GM18951 (cell line): ENCODE data around the gene CPXM1.

Source experiments
- POLR2A ChIP-seq: IDR thresholded peaks from 4 replicates; pipeline ENCODE4 v1.6.1; 2011; ENCODE audit warnings: mild to moderate bottlenecking; ENCODE audit not compliant: insufficient read length, insufficient read depth; ENCODE audit errors: extremely low read depth
- in situ Hi-C: fragments of 300-500 bp; cut with MboI; formaldehyde crosslinking; loops from one replicate; pipeline ENCODE4 v1.12.0; 2022; ENCODE audit warnings: low sequenced_read_pairs, mixed read lengths, inconsistent platforms; ENCODE audit not compliant: unreplicated experiment

CPXM1 gene

DNA sequence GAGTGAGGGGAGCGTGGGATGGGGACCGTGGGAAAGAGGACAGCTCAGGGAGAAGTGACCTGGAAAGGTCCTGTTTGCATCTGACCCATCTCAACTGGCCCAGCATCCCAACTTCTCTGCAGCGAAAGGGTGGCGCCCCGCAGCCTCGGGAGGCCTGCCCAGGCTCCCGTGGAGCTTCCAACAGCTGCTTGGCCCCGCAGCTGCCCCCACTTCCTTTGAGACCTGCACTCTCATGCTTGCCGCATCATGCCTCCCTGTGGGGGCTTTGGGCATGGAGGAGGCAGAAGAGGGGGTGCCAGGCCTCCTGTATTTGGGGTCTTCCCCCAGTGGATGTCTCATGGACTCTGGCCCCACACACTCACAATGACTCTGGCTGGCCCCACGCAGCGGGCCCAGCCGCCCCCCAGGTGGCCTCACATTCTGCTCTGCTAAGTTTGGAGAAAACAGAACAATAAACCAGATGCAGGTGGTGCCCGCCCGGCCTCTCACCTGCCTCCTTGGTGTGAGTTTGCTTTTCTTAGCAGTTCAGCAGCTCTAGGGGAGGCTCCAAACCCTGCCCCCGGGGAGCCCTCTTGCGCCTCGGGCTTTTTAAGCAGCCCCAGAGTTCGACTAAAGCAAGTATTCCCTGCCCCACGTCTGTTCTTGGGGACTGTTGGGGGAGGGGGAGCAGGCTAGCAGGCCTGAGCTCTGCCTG is 40.7 kb downstream of the CPXM1 start:
- TF ChIP-seq POLR2A: no peak
- in situ Hi-C loops: no loop called here

DNA sequence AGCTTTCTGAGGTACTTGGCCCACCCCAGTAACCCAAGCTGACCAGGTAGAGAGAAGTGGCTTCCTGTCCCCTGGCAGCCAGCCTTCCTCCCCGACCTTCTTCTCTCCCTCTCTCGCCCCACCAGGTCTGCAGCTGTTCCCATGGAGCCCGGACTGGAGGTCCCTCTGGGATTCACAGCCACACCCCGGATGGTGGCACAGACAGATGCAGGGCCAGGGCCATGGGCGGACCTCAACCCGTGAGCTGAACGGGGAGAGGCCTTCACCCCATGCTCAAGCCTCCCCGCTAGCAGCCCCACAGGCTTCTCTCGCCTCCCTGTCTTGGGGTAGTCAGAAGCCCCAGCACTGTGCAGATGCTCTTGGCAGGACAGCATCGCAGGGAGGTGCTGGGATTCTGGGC is 41.3 kb downstream of the CPXM1 start:
- in situ Hi-C loops: no loop called here

DNA sequence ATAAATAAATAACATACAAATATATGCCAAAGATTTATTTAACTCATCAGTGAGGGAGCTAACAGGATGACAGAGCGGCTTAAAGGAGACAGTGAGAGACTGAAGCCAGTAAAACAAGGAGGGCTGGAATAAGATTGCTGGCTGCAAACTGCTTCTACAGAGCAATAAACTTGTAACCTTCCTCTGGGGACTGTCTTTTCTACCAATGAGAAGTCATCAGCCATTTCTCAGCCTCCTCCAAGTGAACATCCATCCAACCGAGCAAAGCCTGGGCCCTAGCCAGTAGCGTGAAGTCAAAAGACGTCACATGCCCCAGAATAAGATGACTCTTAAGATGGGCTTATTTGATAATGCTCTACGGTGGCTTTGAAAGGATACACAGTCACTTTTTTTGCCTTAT is 42.5 kb downstream of the CPXM1 start:
- no peak for TF ChIP-seq POLR2A
- in situ Hi-C loops: no loop called here

More for the DNA sequence above, 41.3 kb downstream of the CPXM1 start:
- TF ChIP-seq POLR2A: no peak

DNA sequence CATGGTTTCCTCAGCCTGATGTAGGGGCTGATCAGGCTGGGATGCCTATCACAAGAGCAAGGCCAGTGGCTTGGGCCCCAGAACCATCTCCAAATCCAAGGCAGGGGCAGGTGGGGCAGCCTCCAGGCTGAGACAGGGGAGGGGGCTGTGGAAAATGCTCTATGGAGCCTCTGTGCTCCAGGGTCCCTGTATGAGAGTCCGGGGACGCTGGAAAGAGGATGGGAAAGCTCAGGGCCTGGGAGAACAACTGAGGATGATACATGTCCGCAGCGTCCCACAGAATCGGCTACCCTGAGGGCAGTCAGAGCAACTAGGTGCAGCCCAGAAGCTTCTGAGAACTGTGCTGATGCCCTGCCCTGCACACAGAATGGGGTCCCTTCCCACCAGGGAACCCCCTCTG is 43.4 kb downstream of the CPXM1 start:
- in situ Hi-C loops: no loop called here
- TF ChIP-seq POLR2A: no peak

DNA sequence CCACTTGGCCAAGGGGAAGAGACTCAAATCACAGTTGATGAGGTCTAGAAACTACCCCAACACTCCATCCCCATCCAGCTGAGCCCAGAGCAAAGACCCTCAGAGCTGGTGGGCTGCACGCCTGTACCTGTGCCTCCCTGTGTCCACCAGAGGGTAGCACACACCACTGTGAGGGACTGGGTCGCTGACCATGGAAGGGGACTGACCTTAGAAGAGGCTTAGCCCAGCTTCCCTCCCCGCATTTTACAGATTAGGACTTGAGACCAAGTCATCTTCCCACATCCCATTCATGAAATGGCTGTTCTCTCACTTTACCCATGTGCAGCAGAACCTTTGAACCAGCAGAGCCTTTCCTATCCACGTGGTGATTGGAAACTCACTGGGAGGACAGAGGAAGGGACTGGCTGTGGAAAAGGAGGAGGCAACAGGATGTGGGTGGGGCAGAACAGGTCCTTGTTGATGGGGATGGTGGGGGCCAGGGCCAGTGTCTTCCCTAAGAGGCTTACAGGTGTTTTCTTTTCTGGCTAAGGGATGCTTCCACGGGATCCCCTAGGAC is 44.3 kb downstream of the CPXM1 start:
- TF ChIP-seq POLR2A: no peak
- in situ Hi-C loops: no loop called here

DNA sequence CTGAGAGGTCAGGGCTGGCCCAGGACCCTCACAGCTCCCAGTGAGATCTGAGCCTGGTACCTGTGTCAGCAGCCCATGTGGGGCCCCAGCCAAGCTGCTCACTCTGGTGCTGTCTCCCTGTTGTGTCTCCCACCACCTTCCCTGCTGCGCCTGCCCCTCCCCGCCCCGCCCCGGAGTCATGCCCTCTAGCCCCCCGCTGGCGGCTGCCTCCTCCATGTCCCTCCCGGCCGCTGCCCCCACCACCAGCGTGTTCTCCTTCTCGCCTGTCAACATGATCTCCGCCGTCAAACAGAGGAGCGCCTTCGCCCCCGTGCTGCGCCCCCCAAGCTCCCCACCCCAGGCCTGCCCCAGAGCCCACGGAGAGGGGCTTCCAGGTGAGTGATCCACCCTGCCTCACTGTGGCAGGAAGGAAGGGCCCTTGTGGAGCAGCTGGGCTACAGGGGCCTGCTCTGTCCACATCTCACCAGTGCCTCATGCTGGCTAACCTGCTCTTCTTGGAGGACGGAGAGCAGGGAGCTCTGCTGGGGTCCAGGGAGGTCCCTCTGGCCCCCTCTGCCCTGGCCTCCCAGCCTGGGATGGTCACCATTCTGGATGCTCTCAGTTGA is 44.9 kb downstream of the CPXM1 start:
- in situ Hi-C loops: no loop called here
- no peak for TF ChIP-seq POLR2A

DNA sequence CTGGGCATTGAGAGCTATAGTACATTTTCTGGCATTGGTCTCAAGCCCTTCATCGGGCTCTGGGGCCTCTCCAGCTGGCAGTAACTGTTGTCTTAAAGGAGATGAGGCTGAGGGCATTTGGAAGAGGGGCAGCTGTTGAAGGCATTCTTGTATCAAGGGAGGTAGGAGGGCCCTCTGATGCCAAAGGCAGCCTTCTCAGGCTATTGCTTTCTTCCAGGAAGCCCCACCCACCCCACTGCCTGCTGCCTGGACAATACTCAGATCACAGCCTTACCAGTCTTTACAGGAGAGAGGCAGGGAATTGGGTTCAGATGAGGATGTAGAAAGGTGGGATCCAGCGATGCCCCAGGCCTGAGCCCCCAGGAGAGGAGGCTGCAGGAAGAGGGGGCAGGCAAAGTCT is 46.0 kb downstream of the CPXM1 start:
- no peak for TF ChIP-seq POLR2A
- in situ Hi-C loops: no loop called here

DNA sequence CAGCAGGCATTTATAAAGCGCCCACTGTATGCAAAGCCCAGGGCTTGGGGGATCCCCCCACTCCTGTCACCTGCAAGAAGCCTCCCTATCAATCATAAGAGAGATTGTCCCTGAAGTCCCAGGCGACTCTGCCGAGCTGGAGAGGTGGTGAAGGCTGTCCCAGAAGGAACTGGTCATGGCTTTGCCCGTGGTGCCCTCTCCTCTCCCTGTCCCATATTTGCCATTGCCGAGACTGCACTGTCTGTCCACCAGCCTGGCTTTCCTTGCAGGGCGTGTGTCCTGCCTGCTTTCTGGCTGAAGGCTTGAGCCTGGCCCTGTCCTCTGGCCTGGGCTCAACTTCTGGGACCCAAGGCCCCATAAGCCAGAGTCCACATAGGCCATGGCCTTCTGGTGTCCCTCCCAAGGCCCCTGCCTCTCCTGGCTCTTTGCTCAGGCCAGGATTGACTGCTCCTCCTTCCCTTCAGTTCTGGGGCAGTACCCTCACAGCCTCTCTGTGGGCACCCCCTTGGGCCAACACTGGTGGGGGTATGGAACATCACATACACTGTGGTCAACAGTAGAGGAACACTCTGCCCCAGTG is 46.9 kb downstream of the CPXM1 start:
- TF ChIP-seq POLR2A: no peak
- in situ Hi-C loops: no loop called here

DNA sequence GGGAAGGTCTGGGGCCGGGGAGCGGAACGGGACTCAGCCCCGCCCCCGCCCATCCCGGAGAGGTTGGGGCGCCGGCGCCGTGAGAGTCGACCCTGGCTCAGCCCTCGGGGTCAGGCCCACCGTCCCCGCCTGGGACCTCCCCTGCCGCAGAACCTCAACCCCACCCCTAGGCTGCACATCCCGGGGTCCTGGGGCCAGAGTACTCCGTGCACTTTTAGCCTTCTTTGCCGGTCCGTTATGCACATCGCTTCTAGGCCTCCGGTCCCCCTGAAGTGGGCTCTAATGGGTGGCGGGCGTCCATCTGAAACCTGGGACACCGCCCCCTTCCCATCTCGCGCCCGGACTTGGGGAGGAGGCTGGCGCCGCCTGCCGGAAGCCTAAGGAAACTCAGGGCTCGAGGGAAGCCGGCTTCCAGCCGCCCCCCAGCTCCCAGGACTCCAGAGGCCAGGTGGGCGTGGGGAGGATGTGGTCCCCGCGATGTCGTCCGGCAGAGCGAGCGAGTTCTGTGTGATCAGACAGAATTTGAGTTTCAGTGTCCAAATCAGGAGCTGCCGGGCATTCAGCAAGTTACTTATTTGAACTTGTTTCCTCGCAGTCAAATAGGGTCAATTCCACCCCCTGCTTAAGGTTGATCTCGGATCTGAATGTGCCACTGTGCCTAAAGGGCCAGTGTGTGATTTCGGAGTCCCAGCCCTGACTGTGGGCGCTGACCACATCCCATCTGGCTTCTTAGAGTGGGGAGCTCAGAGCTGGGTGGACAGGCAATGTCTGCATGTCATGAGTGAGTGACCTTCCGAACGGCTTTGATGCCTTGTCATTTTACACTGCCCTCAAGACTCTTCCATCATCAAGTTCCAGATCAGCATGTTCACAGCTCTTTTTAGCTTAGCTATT is 47.6 kb downstream of the CPXM1 start:
- in situ Hi-C loops: no loop called here
- no peak for TF ChIP-seq POLR2A

DNA sequence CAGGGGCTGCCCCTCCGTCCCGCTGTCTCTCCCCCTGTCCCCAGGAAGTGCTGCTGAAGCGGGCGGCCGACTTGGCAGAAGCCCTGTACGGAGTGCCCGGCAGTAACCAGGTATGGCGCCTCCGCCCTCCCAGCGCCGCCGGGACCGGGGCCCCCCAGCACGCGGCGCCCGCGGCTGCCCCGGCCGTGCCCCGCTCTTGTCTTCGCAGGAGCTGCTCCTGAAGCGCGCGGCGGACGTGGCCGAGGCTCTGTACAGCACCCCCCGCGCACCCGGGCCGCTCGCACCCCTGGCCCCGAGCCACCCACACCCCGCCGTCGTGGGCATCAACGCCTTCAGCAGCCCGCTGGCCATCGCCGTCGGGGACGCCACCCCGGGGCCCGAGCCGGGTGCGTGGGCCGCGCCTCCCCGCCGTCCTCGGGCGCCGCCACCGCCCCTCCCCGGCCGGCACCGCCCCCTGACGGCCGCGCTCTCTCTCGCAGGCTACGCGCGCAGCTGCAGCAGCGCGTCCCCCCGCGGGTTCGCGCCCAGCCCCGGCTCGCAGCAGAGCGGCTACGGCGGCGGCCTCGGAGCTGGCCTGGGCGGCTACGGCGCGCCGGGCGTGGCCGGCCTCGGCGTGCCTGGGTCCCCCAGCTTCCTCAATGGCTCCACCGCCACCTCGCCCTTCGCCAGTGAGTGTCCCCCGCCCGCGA is 48.4 kb downstream of the CPXM1 start:
- in situ Hi-C loops: no loop called here
- no peak for TF ChIP-seq POLR2A

DNA sequence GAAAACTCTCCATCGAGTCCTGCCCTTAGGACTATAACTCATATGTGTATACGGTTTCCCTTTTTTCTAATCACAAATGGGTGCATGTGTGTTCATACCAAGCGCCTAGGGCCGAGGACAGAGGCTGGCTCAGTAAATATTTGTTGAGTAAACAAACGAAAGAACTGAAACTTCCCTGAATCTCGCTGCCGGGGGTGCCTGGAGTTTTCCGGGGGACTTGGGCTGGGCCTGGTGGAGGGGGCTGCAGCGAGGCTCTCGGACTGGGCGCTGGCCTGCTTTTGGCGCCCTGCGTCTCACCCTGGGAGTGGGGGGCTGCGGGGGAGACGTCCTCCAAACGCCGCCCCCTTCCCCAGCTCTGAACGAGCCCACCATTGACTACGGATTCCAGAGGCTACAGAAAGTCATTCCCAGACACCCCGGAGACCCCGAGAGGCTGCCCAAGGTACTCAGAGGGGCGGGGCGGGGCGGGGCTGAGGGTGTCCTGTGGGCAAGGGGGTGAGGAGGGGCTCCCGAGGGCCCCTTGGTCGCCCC is 49.0 kb downstream of the CPXM1 start:
- in situ Hi-C loops: no loop called here

DNA sequence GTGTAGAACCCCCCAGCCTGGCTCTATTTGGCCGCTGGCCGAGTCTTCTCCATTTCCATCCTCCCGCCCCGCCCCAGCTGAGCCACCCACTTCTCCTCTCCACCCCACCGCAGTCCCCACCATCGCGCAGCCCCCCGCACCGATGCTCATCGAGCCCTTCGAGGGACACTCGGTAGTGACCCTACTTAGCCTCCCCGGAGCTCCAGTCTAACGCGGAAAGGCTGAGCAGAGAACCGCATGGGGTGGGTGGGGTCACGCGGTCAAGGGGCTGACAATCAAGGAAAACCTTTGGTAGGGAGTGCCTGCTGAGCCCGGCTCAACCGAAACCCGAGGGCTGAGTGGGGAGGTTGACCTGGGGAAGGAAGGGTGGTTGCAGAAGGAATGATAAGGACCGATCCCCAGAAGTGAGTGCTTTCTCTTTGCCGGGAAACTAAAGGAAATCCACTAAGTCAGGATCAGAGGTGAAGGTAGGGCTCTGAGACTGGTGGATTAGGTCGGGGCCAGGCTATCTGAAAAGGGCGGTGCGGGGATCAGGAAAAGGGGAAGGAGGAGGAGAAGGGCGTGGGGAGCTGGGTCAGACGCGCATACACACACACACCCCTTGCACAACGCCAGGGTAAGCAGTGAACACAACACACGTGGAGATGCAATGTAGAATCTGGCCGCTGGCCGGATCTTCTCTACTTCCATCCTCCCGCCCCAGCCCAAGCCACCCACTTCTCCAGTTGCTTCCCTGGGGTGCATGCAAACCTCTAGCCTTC is 49.8 kb downstream of the CPXM1 start:
- in situ Hi-C loops: no loop called here
- TF ChIP-seq POLR2A: no peak

More for the DNA sequence above, 49.0 kb downstream of the CPXM1 start:
- TF ChIP-seq POLR2A: no peak
